Stimulated activated effector memory CD8-positive, alpha-beta T cell treated with anti-CD3 and anti-CD28 coated beads, Interleukin-12 subunit alpha, Interleukin-12 subunit beta, amount 100 ng/mL, for 72 hours (primary cell): ENCODE results near the gene LTB.

Experiments
- ATAC-seq: fragments of 150-1000 bp; cut with Tn5 transposase; 2 replicates; pipeline ENCODE4 v1.10.0; 2021
- DNase-seq, 2 donors: peaks; one replicate each; pipeline ENCODE4 v3.0.0; 2021 to 2022; ENCODE audit warnings: low spot score in 2 of 2
- H3K27ac Mint-ChIP-seq: one replicate; pipeline ENCODE4 v1.8.0; 2022; ENCODE audit warnings: mild to moderate bottlenecking, mixed read lengths
- H3K36me3 Mint-ChIP-seq: one replicate; pipeline ENCODE4 v1.8.0; 2022; ENCODE audit warnings: mild to moderate bottlenecking, mixed read lengths
- H3K4me1 Mint-ChIP-seq: one replicate; pipeline ENCODE4 v1.8.0; 2022; ENCODE audit warnings: mixed read lengths
- H3K4me3 Mint-ChIP-seq: one replicate; pipeline ENCODE4 v1.8.0; 2022; ENCODE audit warnings: mild to moderate bottlenecking, mixed read lengths
- H3K9me3 Mint-ChIP-seq: one replicate; pipeline ENCODE4 v1.8.0; 2022; ENCODE audit warnings: mixed read lengths

The LTB gene

DNA sequence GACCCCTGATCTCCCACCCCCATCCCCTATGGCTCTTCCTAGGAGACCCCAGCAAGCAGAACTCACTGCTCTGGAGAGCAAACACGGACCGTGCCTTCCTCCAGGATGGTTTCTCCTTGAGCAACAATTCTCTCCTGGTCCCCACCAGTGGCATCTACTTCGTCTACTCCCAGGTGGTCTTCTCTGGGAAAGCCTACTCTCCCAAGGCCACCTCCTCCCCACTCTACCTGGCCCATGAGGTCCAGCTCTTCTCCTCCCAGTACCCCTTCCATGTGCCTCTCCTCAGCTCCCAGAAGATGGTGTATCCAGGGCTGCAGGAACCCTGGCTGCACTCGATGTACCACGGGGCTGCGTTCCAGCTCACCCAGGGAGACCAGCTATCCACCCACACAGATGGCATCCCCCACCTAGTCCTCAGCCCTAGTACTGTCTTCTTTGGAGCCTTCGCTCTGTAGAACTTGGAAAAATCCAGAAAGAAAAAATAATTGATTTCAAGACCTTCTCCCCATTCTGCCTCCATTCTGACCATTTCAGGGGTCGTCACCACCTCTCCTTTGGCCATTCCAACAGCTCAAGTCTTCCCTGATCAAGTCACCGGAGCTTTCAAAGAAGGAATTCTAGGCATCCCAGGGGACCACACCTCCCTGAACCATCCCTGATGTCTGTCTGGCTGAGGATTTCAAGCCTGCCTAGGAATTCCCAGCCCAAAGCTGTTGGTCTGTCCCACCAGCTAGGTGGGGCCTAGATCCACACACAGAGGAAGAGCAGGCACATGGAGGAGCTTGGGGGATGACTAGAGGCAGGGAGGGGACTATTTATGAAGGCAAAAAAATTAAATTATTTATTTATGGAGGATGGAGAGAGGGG lies 8.8 kb downstream of the LTB start:
- Mint-ChIP-seq H3K4me1 (peaks cover 72% of the 10 kb centered on the region), H3K9me3 (no peaks in the 10 kb centered on the region), H3K27ac (peak overlapping the region; percentile 98), H3K4me3 (peak overlapping the region; percentile 97), H3K36me3 (peaks cover 69% of the 10 kb centered on the region)
- ATAC-seq (no peak), DNase-seq (no peak)

DNA sequence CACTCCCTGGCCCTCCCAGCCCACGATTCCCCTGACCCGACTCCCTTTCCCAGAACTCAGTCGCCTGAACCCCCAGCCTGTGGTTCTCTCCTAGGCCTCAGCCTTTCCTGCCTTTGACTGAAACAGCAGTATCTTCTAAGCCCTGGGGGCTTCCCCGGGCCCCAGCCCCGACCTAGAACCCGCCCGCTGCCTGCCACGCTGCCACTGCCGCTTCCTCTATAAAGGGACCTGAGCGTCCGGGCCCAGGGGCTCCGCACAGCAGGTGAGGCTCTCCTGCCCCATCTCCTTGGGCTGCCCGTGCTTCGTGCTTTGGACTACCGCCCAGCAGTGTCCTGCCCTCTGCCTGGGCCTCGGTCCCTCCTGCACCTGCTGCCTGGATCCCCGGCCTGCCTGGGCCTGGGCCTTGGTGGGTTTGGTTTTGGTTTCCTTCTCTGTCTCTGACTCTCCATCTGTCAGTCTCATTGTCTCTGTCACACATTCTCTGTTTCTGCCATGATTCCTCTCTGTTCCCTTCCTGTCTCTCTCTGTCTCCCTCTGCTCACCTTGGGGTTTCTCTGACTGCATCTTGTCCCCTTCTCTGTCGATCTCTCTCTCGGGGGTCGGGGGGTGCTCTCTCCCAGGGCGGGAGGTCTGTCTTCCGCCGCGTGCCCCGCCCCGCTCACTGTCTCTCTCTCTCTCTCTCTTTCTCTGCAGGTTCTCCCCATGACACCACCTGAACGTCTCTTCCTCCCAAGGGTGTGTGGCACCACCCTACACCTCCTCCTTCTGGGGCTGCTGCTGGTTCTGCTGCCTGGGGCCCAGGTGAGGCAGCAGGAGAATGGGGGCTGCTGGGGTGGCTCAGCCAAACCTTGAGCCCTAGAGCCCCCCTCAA lies 9.9 kb downstream of the LTB start, which contains the start of gene LTA:
Gene LTA, plus strand, starts transcription at position 249 of the 871 bp plus-strand sequence. Its CDS starts 454 bp downstream, at position 703.
- ATAC-seq (peak; percentile 70), DNase-seq (peak; percentile 69 to 94)
- Mint-ChIP-seq H3K4me1 (peaks cover 79% of the 10 kb centered on the region), H3K27ac (peak within 1 kb of the TSS; percentile 98), H3K9me3 (no peaks in the 10 kb centered on the region), H3K4me3 (peak within 1 kb of the TSS; percentile 97), H3K36me3 (peaks cover 65% of the 10 kb centered on the region)

DNA sequence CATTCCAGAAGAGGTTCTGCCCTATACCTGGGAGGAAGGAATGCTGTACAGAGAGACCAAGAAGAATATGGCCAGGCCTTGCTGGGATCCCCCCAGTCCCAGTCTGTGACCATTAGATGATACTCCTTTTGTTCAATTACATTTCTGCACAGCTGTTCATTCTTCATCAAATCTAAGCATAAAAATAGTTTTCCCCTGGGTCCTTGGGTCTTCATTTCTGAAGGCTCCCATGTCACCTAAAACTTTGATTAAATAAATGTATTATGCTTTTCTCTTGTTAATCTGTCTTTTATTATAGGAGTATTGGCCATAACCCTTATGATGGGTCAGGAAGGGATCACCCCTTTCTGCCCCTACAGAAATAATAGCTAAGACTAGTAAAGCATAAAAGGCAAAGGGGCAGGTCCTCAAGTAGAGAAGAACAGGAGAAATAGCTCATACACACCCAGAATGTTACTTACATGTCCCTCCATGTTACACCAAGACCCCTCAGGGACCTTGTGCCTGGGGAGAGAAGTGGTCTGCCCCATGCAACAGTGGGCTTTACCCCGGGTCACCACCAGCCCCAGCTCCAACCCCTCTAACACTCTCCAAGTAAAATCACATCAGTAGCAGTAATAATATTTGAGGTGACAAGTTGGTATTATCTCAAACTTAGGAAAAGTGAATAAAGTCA lies 12.2 kb downstream of the LTB start:
- DNase-seq (no peak), ATAC-seq (no peak)
- Mint-ChIP-seq H3K36me3 (peaks cover 44% of the 10 kb centered on the region), H3K27ac (peak overlapping the region; percentile 98), H3K4me1 (peaks cover 87% of the 10 kb centered on the region), H3K4me3 (peak overlapping the region; percentile 97), H3K9me3 (no peaks in the 10 kb centered on the region)

DNA sequence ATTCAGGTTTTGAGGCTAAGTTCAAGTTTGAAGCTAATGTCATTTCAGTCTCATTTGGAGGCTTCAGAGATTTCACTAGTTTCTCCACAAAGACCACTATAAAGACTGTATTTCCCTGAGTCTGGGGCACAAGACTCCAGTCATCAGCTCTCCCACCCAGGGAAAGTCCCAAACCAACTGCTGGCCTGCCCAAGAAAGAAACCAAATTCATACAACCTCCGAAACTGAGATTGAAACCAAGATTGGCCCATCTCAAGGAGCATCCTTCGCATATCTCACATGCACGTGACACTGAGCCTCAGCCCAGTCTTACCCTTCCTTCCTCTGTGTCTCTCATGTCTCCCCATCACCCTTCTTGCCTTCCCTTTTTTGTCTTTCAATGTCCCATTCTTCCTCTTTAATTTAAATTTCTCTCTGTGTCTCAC lies 13.7 kb downstream of the LTB start:
- Mint-ChIP-seq H3K9me3 (no peaks in the 10 kb centered on the region), H3K4me1 (peaks cover 85% of the 10 kb centered on the region), H3K36me3 (peaks cover 33% of the 10 kb centered on the region), H3K27ac (peak overlapping the region; percentile 48), H3K4me3 (peak overlapping the region; percentile 55)
- ATAC-seq (peak; percentile 71), DNase-seq (peak in 1 of 2 donors; percentile 84)

DNA sequence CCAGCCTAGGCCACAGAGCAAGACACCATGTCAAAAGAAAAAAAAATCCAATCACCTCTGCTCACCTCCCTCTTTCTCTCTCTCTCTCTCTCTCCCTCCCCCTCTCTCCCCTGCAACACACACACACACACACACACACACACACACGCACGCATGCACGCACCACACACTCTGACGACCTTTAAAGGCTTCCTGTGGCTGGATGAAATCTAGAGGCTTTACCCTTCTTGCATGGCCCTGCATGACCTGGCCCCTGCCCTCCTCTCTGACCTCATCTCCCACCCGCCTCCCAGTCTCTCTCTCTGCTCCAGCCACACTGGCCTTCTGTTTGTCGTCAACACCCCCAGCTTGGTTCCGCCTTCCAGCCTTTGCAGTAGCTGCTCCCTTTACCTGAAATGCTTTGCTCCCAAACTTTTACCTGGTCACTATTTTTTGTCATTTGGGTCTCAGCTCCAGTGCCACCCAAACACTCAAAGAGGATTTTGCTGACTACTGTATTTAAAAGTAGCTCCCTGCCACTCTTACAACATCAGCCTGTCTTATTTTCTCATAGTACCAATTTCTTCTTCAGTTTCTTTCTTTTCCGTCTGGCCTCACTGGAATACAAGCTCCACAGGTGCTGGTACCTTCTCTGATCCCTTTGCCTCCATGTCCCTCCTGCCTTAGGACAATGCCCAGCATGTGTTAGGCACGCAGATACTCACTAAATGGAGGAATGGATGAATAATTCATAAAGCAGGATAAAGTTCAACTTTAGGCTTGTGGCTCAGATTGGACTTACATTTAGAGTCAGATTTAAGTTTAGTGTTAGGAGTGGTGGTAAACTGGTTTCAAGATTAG lies 14.5 kb downstream of the LTB start:
- H3K27ac Mint-ChIP-seq, result peak overlapping the region; percentile 48
- peak overlapping the region; percentile 55 for H3K4me3 Mint-ChIP-seq
- peak in 1 of 2 donors; percentile 64 for DNase-seq
- H3K36me3 Mint-ChIP-seq, result peaks cover 26% of the 10 kb centered on the region
- ATAC-seq, result peak; percentile 12
- no peaks in the 10 kb centered on the region for H3K9me3 Mint-ChIP-seq
- H3K4me1 Mint-ChIP-seq, result peaks cover 84% of the 10 kb centered on the region

DNA sequence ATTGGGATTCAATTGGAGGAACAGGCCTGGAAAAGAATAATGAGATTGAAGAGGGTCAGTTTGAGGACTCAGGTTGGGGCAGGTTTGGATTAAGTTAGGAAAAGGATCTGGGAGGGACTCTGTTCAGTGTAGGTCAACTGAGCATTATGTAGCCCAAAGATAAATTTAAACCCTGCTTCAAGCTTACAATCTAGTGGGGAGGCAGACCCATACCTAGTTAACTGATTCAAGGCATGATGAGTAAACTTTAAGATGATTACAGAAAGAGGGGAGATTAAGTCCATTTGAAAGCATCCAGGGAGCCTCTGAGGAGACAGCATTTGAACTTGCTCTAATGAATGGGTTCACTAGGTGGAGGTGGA lies 21.5 kb downstream of the LTB start:
- Mint-ChIP-seq H3K4me3 (peak overlapping the region; percentile 79), H3K27ac (peak overlapping the region; percentile 96), H3K36me3 (peaks cover 56% of the 10 kb centered on the region), H3K4me1 (peaks cover 86% of the 10 kb centered on the region), H3K9me3 (no peaks in the 10 kb centered on the region)
- no peak for ATAC-seq
- DNase-seq, result no peak

DNA sequence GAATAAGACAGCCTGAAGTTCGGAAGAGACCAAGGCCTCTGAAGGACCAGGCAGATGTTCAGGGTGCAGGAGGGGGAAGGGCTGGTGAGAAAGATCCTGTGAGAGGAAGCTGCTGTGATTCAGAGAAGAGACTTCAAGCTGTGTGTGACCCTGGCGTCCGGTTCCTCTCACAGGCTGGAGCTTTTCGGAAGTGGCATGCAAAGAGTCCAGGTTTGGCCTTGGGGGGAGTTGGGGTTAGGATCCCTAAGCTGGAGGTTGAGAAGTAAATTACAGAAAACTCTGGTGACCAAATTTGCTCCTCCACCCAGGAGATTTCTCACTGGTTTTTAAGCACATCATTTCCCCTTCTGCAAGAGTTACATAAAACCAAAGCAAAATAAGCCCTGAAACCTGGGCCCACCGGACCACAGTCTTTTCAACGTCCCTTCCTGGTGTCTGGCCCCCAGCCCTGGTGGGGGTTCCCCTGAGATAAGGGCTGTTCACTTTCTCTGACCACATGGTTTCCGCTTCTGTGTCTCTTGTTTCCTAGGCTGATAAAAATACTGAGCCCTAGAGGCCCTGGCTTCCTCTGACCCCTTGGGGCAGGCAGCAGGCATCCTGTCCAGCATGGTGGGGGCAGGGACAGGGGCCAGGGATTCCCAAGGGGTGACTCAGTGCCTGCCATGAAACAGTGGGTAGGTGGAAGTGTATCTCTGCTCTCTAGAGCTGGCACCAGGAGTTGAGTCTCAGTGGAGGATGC lies 22.1 kb downstream of the LTB start:
- Mint-ChIP-seq H3K4me1 (peaks cover 81% of the 10 kb centered on the region), H3K4me3 (peak overlapping the region; percentile 79), H3K9me3 (no peaks in the 10 kb centered on the region), H3K27ac (peak overlapping the region; percentile 96), H3K36me3 (peaks cover 56% of the 10 kb centered on the region)
- DNase-seq, result peak in 1 of 2 donors; percentile 84
- ATAC-seq, result peak; percentile 77

DNA sequence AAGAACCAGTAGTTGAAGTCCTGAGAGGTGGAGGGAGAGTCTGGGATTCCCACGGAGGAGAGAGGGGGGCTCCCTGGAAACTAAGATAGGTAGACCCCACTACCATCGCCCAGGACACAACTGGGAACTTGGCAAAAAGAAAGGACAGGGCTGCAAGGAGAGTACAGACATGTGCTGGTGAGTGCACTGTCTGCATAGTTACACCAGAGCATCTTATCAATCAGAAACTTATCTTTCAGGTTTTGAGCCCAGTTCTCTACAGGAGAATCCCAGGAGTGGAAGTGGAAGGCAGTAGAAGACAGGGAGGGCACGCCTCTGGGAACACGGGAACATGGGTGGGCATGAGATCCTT lies 22.6 kb downstream of the LTB start:
- Mint-ChIP-seq H3K27ac (peak overlapping the region; percentile 96), H3K4me1 (peaks cover 76% of the 10 kb centered on the region), H3K4me3 (peak overlapping the region; percentile 79), H3K36me3 (peaks cover 59% of the 10 kb centered on the region), H3K9me3 (no peaks in the 10 kb centered on the region)
- ATAC-seq, result peak; percentile 52
- no peak for DNase-seq

DNA sequence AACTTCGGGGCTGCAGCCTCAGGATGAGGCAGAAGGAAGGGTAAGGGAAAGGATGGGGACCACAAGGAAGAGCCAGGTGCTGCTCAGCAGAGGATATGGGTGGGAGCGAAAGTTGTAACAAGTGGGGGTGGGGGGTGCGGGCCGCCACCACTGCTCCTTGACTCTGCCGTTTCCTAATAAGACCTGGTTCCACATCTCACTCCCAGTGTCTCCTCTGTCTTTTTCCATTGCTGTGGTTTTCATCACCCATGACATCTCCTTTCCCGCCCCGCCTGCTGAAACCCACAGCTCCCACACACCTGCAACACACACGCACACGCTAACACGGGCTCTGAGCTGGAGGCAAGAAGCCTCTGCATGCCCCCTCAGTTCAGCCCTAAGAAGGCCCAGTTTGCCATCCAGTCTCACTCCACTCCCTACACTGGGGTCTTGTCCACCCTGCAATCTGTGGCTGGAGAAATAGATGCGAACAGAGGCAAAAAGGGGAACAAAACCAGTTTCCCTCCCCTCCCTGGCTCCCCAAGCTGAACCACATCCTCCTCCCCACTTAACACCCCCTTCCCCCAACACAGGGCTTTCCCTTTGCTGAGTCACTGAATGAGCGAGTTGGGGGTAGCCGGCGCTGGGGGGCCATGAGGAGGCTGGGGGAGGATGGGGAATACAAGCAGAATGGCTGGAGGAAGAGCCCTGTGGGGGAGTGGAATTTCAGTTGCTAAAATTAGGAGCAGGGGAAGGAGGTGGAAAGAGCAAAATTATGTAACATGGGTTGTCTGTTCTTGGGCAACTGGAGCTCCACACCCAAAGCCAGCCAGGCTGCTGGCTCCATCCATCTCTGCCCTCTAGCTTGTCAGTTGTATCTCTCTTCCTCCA lies 23.4 kb downstream of the LTB start:
- Mint-ChIP-seq H3K4me3 (peak overlapping the region; percentile 79), H3K36me3 (peaks cover 66% of the 10 kb centered on the region), H3K27ac (peak overlapping the region; percentile 96), H3K9me3 (no peaks in the 10 kb centered on the region), H3K4me1 (peaks cover 71% of the 10 kb centered on the region)
- ATAC-seq, result peak; percentile 66
- DNase-seq, result peak in 1 of 2 donors; percentile 82

DNA sequence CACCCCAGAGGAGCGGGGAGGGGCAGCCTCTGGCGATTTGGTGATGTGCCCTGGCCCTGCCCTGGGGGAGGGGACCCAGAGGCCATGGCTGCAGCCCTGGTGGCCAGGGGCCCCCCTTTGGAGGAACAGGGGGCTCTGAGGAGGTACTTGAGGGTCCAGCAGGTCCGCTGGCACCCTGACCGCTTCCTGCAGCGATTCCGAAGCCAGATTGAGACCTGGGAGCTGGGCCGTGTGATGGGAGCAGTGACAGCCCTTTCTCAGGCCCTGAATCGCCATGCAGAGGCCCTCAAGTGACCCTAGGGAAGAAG lies 24.0 kb downstream of the LTB start:
- no peak for ATAC-seq

DNA sequence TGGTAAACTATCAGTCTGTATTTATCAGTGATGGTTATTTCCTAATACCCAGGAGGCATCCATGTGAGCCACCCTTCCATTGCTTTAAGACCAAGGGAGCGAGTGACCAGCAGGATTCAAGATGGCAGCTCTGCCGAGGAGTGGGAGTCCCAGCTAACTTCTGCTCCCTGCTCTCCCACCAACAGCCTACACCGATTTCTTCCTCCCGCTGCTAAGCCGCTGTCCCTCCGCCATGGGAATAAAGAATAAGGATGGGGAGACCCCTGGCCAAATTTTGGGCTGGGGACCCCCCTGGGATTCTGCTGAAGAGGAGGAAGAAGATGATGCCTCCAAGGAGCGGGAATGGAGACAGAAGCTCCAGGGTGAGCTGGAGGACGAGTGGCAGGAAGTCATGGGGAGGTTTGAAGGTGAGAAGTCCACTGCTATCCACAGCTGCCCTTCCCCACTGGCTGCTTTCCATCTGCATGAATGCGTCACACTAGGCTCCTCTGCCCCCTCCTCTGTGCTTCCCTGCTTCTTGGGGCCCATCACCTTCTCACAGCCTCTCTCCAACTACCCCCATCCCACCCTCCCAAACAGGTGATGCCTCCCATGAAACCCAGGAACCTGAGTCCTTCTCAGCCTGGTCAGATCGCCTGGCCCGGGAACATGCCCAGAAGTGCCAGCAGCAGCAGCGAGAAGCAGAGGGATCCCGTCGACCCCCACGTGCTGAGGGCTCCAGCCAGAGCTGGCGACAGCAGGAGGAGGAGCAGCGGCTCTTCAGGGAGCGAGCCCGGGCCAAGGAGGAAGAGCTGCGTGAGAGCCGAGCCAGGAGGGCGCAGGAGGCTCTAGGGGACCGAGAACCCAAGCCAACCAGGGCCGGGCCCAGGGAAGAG lies 24.5 kb downstream of the LTB start:
- no peak for ATAC-seq

More for the DNA sequence above, 24.0 kb downstream of the LTB start:
- Mint-ChIP-seq H3K27ac (peak overlapping the region; percentile 96), H3K4me1 (peaks cover 66% of the 10 kb centered on the region), H3K4me3 (peak overlapping the region; percentile 79), H3K36me3 (peaks cover 62% of the 10 kb centered on the region), H3K9me3 (no peaks in the 10 kb centered on the region)
- DNase-seq, result no peak

DNA sequence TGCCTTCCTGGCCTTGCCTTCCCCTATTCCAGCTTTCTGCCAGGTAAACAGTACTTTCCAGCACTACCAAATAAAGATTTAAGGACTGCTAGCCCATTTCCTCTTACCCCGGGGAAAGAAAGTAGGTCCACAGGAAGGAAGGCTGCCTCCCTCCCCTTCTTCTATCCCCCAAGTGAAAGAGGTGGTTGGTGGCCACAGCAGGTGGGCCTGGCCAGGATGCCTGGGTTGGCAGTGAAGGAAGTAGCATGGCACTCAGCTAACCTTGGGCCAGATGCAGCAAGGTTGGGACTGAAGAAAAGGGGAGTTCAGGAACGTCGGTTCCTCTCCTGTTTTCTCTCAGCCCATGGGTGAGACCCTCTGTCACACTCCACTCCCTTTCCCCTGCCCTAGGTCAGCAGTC lies 25.9 kb downstream of the LTB start:
- DNase-seq (no peak), ATAC-seq (no peak)
- Mint-ChIP-seq H3K36me3 (peaks cover 56% of the 10 kb centered on the region), H3K27ac (peak overlapping the region; percentile 81), H3K4me3 (peak overlapping the region; percentile 32), H3K9me3 (no peaks in the 10 kb centered on the region), H3K4me1 (peaks cover 53% of the 10 kb centered on the region)

More for the DNA sequence above, 24.5 kb downstream of the LTB start:
- Mint-ChIP-seq H3K27ac (peak overlapping the region; percentile 96), H3K36me3 (peaks cover 62% of the 10 kb centered on the region), H3K4me3 (peak overlapping the region; percentile 79), H3K4me1 (peaks cover 60% of the 10 kb centered on the region), H3K9me3 (no peaks in the 10 kb centered on the region)
- DNase-seq, result no peak
